ENCODE data around the gene IL1RAP.
"Not testable (repeated sequence)": the region's sequence is repeated elsewhere in the genome, so short reads cannot be mapped to it uniquely, and the experiment has no call there.

The IL1RAP gene

GRCh38 chr3:190512666-190513065 lies 1.2 kb upstream of the IL1RAP start:
- no peak for DNase-seq (ENCODE audit: low read depth in 2 of 2)

GRCh38 chr3:190514413-190515153 lies 698 bp downstream of the IL1RAP start:
- DNase-seq (ENCODE audit: low read depth in 2 of 2): no peak

- DNase-seq (ENCODE audit: low read depth in 2 of 2): no peak
Observed at GRCh38 chr3:190516416-190516815, 2.5 kb downstream of the IL1RAP start.

- no peak for DNase-seq (ENCODE audit: low read depth in 2 of 2)
Observed at GRCh38 chr3:190517687-190518086, 3.8 kb downstream of the IL1RAP start.

- DNase-seq (ENCODE audit: low read depth in 2 of 2): not testable (repeated sequence)
Observed at GRCh38 chr3:190518531-190518930, 4.6 kb downstream of the IL1RAP start.

- DNase-seq (ENCODE audit: low read depth in 2 of 2): no peak
Observed at GRCh38 chr3:190519886-190520285, 6.0 kb downstream of the IL1RAP start.

- DNase-seq (ENCODE audit: low read depth in 2 of 2): no peak
Observed at GRCh38 chr3:190521998-190522397, 8.1 kb downstream of the IL1RAP start.

GRCh38 chr3:190522621-190523222 lies 8.8 kb downstream of the IL1RAP start:
- no peak for DNase-seq (ENCODE audit: low read depth in 2 of 2)

GRCh38 chr3:190524942-190525341 lies 11.1 kb downstream of the IL1RAP start:
- no peak for DNase-seq (ENCODE audit: low read depth in 2 of 2)

GRCh38 chr3:190525634-190526033 lies 11.7 kb downstream of the IL1RAP start:
- no peak for DNase-seq (ENCODE audit: low read depth in 2 of 2)

GRCh38 chr3:190526787-190527762 lies 13.2 kb downstream of the IL1RAP start:
- DNase-seq (ENCODE audit: low read depth in 2 of 2): no peak

GRCh38 chr3:190528706-190529105 lies 14.8 kb downstream of the IL1RAP start:
- no peak for DNase-seq (ENCODE audit: low read depth in 2 of 2)

GRCh38 chr3:190531406-190531805 lies 17.5 kb downstream of the IL1RAP start:
- no peak for DNase-seq (ENCODE audit: low read depth in 2 of 2)

- no peak for DNase-seq (ENCODE audit: low read depth in 2 of 2)
Observed at GRCh38 chr3:190532731-190533203, 18.9 kb downstream of the IL1RAP start.

GRCh38 chr3:190533511-190534281 lies 19.8 kb downstream of the IL1RAP start:
- DNase-seq (ENCODE audit: low read depth in 2 of 2): no peak

- DNase-seq (ENCODE audit: low read depth in 2 of 2): no peak
Observed at GRCh38 chr3:190534386-190534785, 20.5 kb downstream of the IL1RAP start.

GRCh38 chr3:190534986-190535385 lies 21.1 kb downstream of the IL1RAP start:
- no peak for DNase-seq (ENCODE audit: low read depth in 2 of 2)

- no peak for DNase-seq (ENCODE audit: low read depth in 2 of 2)
Observed at GRCh38 chr3:190537146-190537545, 23.3 kb downstream of the IL1RAP start.

- DNase-seq (ENCODE audit: low read depth in 2 of 2): no peak
Observed at GRCh38 chr3:190538288-190538687, 24.4 kb downstream of the IL1RAP start.

GRCh38 chr3:190539526-190539925 lies 25.6 kb downstream of the IL1RAP start:
- DNase-seq (ENCODE audit: low read depth in 2 of 2): no peak

GRCh38 chr3:190541008-190541407 lies 27.1 kb downstream of the IL1RAP start:
- DNase-seq (ENCODE audit: low read depth in 2 of 2): no peak

All from stimulated activated CD4-positive, alpha-beta T cell treated with anti-CD3 and anti-CD28 coated beads, Interleukin-1b, Interleukin-23, amount 100 ng/mL, for 1 hour (primary cell).